Measurements from ENCODE around the gene ZFX. TPM values are rescaled to one million over a fixed set of nuclear protein-coding genes. Genes with fewer than 3 reads are reported as not detected.
A peak's percentile ranks its signal among the peaks of the same experiment; 100 is the strongest.

Gene ZFX
- total RNA-seq, 1 donor from 2014 or later: 59.1 TPM

DNA sequence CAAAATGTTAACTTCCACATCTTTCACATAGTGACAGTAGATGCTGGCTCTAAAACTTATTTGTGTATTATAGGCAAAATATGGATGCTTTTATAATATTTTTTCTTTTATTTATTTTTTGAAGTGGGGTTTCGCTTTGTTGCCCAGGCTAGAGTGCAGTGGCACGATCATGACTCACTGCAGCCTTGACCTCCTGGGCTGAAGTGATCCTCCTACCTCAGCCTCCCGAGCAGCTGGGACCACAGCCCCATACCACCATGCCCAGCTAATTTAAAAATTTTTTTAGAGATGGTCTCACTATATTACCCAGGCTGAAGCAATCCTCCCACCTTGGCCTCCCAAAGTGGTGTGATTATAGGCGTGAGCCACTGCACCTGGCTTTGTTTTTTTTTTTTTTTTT is 48.6 kb downstream of the ZFX start:
- no peak for DNase-seq (ENCODE audit: low spot score)
- H3K9me3 ChIP-seq (ENCODE audit: low read depth): no peaks in the 10 kb centered on the region
- Mint-ChIP-seq H3K4me1 (peaks cover 4% of the 10 kb centered on the region), H3K27ac (no peak overlapping the region), H3K36me3 (peaks cover 28% of the 10 kb centered on the region), H3K4me3 (no peak overlapping the region), H3K9me3 (no peaks in the 10 kb centered on the region), H3K27me3 (ENCODE audit: insufficient read depth, low read depth) (peaks cover 2% of the 10 kb centered on the region)
- no peak overlapping the region for H3K4me2 ChIP-seq
- H2AFZ ChIP-seq (replicated peaks): no peak overlapping the region
- no peaks in the 10 kb centered on the region for H3F3A ChIP-seq (ENCODE audit: low read depth)
- TF ChIP-seq, protein P1, sequence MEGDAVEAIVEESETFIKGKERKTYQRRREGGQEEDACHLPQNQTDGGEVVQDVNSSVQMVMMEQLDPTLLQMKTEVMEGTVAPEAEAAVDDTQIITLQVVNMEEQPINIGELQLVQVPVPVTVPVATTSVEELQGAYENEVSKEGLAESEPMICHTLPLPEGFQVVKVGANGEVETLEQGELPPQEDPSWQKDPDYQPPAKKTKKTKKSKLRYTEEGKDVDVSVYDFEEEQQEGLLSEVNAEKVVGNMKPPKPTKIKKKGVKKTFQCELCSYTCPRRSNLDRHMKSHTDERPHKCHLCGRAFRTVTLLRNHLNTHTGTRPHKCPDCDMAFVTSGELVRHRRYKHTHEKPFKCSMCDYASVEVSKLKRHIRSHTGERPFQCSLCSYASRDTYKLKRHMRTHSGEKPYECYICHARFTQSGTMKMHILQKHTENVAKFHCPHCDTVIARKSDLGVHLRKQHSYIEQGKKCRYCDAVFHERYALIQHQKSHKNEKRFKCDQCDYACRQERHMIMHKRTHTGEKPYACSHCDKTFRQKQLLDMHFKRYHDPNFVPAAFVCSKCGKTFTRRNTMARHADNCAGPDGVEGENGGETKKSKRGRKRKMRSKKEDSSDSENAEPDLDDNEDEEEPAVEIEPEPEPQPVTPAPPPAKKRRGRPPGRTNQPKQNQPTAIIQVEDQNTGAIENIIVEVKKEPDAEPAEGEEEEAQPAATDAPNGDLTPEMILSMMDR (IDR thresholded peaks at IDR 0.05): no peak
- TF ChIP-seq EZH2 (IDR thresholded peaks at IDR 0.05) (no peak), EZH2phosphoT487 (IDR thresholded peaks at IDR 0.05) (no peak)
- H3K4me3 ChIP-seq: no peak overlapping the region
- peaks cover 98% of the 10 kb centered on the region for H3K79me2 ChIP-seq (ENCODE audit: low read depth)
- H3K9ac ChIP-seq: no peak overlapping the region
- no peaks in the 10 kb centered on the region for H3K36me3 ChIP-seq
- H3K4me1 ChIP-seq: no peaks in the 10 kb centered on the region
- H4K20me1 ChIP-seq (ENCODE audit: low read depth): peaks cover 15% of the 10 kb centered on the region
- H3K27me3 ChIP-seq: no peaks in the 10 kb centered on the region
- no peak overlapping the region for H3K27ac ChIP-seq

DNA sequence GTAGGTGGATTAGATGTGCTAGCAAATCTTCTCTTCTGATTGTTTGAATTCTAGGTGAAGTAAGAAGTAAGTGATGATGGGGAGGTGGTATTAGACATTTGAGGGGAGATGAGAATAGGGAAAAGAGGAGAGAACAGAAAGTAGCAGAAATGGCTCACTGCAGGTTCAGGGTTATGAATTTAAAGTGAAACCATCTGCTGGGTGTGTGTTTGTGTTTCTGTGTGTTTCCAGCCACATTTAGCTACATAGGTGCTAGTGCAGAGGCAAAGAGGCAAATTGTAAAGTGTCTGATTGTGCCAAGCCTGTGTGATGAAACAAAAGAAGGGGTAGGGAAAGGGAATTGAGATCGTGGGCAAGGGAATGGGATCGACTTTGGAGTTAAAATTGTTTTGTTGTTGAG is 50.6 kb downstream of the ZFX start:
- H3K4me3 Mint-ChIP-seq: no peak overlapping the region
- DNase-seq (ENCODE audit: low spot score): no peak
- peaks cover 12% of the 10 kb centered on the region for H4K20me1 ChIP-seq (ENCODE audit: low read depth)
- no peaks in the 10 kb centered on the region for H3K4me1 ChIP-seq
- no peak overlapping the region for H3K27ac Mint-ChIP-seq
- H2AFZ ChIP-seq (replicated peaks): no peak overlapping the region
- H3K27me3 Mint-ChIP-seq (ENCODE audit: insufficient read depth, low read depth): peaks cover 2% of the 10 kb centered on the region
- H3K9me3 ChIP-seq (ENCODE audit: low read depth): no peaks in the 10 kb centered on the region
- no peak overlapping the region for H3K9ac ChIP-seq
- H3K36me3 Mint-ChIP-seq: peaks cover 26% of the 10 kb centered on the region
- H3K4me3 ChIP-seq: no peak overlapping the region
- H3K9me3 Mint-ChIP-seq: no peaks in the 10 kb centered on the region
- peak overlapping the region; percentile 17 for H3K27ac ChIP-seq
- no peaks in the 10 kb centered on the region for H3K36me3 ChIP-seq
- H3K4me2 ChIP-seq: no peak overlapping the region
- TF ChIP-seq, protein P1 (IDR thresholded peaks at IDR 0.05): no peak
- no peak for TF ChIP-seq EZH2 (IDR thresholded peaks at IDR 0.05)
- no peak for TF ChIP-seq EZH2phosphoT487 (IDR thresholded peaks at IDR 0.05)
- H3K27me3 ChIP-seq: no peaks in the 10 kb centered on the region
- H3K79me2 ChIP-seq (ENCODE audit: low read depth): peaks cover 99% of the 10 kb centered on the region
- H3F3A ChIP-seq (ENCODE audit: low read depth): no peaks in the 10 kb centered on the region
- H3K4me1 Mint-ChIP-seq: peaks cover 4% of the 10 kb centered on the region

DNA sequence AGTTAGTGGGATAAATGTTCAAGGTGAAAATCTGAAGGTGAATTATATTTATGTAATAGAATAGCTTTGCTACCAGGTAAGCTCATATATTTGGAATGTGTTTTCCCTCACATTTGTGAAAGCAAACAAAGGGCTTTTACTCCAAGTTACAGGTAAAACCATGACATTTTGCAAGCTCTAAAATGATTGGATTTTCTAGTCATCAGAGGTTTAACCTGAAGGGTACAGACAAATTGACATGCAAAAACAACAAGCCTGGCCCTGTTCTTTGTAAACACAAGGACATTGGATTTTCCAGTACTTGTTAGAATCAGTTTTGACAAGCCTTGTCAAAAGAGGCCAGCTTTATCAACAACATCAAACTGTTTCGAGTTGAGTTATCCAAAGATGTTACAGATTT is 51.7 kb downstream of the ZFX start:
- peaks cover 100% of the 10 kb centered on the region for H3K79me2 ChIP-seq (ENCODE audit: low read depth)
- no peaks in the 10 kb centered on the region for H3F3A ChIP-seq (ENCODE audit: low read depth)
- no peaks in the 10 kb centered on the region for H3K4me1 ChIP-seq
- no peaks in the 10 kb centered on the region for H3K9me3 ChIP-seq (ENCODE audit: low read depth)
- Mint-ChIP-seq H3K4me3 (no peak overlapping the region), H3K9me3 (no peaks in the 10 kb centered on the region), H3K27ac (no peak overlapping the region), H3K27me3 (ENCODE audit: insufficient read depth, low read depth) (peaks cover 2% of the 10 kb centered on the region), H3K4me1 (peaks cover 4% of the 10 kb centered on the region), H3K36me3 (peaks cover 23% of the 10 kb centered on the region)
- no peak for DNase-seq (ENCODE audit: low spot score)
- TF ChIP-seq, protein P1 (IDR thresholded peaks at IDR 0.05): no peak
- TF ChIP-seq EZH2phosphoT487 (IDR thresholded peaks at IDR 0.05): no peak
- TF ChIP-seq EZH2 (IDR thresholded peaks at IDR 0.05): no peak
- no peaks in the 10 kb centered on the region for H3K27me3 ChIP-seq
- H3K36me3 ChIP-seq: no peaks in the 10 kb centered on the region
- H3K27ac ChIP-seq: no peak overlapping the region
- H3K4me2 ChIP-seq: no peak overlapping the region
- H3K4me3 ChIP-seq: no peak overlapping the region
- no peak overlapping the region for H3K9ac ChIP-seq
- no peak overlapping the region for H2AFZ ChIP-seq (replicated peaks)
- peaks cover 12% of the 10 kb centered on the region for H4K20me1 ChIP-seq (ENCODE audit: low read depth)

Data from neural progenitor cell (in vitro differentiated cells).